ENCODE measurements around the gene MZB1.

Gene MZB1

DNA sequence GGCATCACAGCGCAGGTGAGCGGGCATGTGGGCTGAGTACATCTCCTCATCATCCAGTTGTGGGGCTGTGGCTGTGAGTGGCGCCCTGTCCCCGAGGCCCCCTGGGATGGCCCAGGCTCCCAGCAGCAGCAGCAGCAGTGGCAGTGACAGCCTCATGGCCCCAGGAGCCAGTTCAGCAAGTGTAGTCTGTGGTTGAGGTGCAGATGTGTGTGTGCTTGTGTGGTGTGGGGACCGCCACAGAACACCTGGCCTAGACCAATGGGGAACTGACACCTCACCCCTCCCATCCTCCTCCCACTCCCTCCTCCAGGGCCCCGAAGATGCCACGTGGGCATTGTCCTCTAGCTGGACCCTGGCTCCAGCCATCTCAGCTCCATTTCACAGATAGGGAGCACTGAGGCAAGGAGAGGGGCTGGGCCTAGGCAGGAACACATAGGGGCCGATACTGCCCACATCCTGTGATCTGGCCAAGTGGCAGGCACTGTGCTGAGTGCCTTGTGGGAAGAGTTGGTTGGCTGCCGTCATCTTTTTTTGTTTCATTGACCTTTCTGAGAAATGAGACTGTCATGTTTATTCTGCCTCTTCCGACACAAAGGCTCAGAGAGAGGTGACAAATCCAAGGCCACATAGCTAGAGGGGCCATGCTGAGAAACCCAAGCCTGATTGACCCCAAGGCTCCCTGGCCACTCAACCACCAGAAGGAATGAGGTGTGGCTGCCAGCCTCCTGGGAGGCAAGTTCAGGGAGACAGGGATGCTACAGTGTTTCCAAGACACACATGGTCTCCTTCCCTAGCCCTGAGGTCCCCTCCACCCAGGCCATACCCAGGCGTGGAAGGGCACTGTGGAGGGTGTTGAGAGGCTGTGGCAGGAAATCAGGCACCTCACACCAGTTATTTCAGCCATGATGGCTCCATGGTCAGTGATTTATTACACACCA, at the start of gene MZB1:
Gene MZB1 (minus strand): TSS at position 213 of the 938 bp plus-strand sequence. CDS start 57 bp downstream, at position 156.
- DNase-seq = no peak

DNA sequence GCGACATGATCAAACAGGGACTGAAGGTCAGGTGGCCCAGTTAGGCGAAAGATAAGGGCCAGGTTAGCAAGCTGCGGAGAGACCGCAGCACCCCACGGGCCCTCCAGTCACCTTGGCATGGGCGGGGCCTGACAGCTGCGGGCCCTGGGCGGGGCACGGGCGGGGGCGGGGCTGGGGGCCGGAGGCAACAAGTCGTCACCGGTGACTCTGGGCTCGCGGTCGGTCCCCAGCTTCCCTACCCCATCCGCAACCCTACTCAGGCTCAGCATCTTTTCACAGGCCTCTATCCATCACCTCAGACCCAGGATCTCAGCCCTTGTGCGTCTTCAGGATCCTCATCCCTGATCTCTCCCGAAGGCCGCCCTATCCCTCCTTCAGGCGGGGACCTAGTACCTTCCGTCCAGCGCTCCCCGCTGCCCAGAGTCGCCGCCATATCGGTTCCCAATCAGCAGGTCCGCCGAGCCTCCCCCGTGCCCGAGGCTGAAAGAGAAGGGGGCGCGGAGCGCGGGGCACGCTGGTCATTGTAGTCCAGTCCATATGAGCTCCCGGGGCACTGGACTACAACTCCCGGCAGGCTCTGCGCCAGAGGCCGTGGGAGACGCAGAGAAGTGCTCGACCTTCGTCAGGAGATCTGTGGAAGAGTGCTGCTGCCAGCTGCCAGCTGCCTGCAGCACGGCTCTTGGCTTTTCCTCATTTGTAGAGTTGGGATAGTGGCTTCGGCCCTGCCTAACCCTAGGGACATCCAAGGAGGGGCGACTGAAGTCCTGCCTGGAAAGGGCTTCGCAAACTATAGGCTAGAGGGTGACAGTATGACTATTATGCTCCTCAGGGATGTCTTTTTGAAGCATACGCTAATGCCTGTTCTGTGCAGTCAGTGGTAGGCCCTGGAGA, 49.5 kb upstream of the MZB1 start, which contains the start of gene DNAJC18:
Gene DNAJC18 (minus strand): TSS at position 513 of the 891 bp plus-strand sequence. CDS start 80 bp downstream, at position 433.
- peak; percentile 88 for DNase-seq

- no peak for DNase-seq
Observed at GRCh38 chr5:139438707-139439012, 48.9 kb upstream of the MZB1 start.

DNA sequence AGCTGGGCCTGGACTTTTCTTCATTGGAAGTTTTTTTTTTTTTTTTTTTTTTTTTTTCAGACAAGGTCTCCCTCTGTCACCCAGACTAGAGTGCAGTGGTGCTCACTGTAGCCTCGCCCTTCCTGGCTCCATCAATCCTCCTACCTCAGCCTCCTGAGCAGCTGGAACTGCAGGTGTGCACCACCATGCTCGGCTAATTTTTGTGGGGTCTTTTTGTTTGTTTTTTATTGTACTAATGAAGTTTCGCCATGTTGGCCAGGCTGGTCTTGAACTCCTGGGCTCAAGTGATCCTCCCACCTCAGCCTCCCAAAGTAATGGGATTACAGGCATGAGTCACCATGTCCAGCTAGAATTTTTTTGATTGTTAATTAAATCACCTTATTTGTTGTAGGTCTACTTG, 46.0 kb upstream of the MZB1 start:
- DNase-seq = no peak

GRCh38 chr5:139431706-139432105, 42.0 kb upstream of the MZB1 start:
- DNase-seq = no peak

DNA sequence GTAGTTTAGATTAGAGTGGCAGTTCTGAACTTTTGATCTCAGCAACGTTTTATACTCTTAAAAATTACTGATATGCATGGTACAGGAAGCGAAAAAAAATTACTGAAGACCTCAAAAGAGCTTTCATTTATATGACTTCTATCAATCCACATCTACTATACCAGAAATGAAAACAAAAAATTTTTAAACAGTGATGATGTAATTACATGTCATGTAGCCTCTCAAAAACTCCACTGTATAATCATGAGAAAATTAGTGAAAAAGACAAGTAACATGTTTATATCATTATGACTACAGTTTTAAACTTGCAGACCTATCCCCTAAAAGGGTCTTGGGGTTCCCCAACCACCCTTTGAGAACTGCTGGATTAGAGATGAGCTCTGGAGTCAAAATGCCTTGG, 40.3 kb upstream of the MZB1 start:
- DNase-seq = no peak

DNA sequence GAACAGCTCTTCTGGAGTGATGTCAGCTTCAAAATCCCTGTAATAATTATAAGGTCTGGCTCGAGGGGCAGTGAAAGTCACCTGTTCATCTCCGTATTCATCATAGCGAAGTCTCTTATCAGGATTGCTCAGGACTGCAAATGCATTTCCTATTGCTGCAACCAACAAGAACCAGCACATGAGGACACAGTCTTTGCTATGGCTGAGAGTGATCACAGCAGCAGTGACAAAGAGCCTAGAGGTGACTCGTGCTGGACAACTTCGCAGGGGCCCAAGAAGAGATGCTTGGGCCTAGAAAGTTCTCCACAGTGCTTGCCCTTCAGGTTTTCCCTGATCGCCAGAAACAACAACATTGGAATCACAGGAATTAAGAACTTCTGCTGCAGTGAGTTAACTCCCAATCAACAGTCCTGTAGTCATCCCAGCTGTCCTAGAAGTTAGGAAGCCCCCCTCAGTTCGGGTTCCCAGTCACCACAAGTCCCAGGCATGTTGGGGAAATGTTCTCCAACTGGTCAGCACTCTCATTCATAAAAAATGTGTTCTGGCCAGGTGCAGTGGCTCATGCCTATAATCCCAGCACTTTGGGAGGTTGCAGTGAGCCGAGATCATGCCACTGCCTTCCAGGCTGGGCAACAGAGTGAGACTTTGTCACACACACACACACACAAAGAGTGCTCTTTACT, 36.6 kb upstream of the MZB1 start:
- no peak for DNase-seq

- DNase-seq = no peak
Observed at GRCh38 chr5:139425497-139425896, 35.8 kb upstream of the MZB1 start.

- DNase-seq = no peak
Observed at GRCh38 chr5:139422307-139422893, 32.7 kb upstream of the MZB1 start.

DNA sequence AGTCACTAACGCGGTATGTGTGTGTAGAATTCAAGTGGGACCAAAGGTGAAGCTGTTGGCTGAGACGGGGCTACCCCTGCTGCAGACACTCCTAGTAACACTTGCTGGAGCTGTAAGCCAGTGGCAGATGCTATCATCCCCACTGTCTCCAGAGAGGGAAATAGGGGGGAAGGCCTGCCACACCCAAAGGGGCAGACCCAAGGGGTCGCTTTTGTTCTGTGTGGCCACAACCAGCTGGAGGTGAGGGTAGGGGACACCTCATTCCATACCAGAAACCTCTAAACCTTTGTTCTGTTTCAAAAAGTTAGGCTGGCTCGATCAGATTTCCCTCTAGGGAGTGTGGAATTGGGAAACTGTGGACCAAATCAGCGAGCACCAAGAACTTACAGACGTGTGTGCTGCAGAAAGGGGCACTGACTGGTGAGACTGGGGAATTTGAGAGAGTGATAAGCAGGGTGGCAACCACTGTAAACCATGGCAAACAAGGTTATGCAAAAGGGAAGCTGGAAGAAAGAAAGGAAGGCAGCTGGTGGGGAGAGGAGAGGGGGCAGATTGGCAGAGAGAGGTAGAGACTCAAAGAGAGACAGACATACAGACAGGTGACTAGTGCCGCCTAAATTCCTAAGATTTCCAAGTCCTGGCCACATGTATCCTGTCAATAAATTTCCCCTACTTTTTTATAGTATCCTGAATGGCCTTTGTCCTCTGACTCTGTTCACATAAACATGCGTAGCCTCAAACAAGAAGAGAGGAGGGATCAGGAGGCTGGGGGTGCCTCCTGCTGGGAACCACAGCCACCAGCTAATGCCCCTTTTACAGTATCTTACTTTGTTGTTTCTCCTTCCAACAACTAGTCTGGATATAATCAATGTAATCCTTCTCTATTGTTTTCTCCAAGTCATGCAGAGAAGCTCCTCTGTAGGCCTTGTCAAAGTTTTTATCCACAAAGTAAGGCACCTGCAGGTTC, 29.8 kb upstream of the MZB1 start:
- no peak for DNase-seq

DNA sequence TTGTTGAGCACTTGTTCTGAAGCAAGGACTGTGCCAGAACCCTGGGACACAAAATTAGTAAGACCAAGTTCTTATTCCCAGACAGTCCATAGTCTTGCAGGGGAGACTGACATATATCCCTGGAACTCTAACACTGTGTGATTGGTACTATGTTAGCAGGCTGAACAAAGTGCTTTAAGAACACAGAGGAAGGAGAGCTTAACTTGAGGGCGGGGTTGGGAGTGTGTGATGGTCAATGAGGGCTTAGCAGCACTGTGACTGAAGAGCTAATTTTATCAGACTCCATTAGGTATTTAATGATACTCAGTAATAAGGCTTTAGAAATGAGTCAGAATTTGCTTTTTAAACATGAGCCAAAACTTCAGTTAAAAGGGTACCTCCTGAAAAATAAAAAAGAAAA, 29.1 kb upstream of the MZB1 start:
- DNase-seq = no peak

GRCh38 chr5:139417214-139417613, 27.5 kb upstream of the MZB1 start:
- no peak for DNase-seq

- DNase-seq = no peak
Observed at GRCh38 chr5:139416651-139417050, 26.9 kb upstream of the MZB1 start.

DNA sequence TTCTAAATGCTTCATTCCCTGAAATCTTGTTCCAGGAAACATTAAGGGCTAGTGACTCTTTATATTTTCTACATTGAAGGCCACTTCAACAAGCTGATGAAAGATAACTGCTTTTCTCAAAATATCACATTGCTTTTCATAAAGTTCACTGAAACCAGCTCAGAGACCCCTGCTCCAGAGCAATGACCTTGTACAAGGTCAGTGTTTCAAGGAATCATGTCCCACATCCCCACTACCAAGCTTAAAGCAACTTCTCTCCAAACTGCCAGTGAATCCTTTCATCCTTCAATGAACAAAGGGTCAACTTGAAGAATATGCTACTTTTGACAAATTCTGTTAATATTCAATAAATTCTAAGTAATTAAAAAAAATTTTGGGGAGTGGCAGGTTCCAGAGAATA, 26.2 kb upstream of the MZB1 start:
- DNase-seq = no peak

GRCh38 chr5:139415221-139415861, 25.6 kb upstream of the MZB1 start:
- DNase-seq = no peak

- DNase-seq = no peak
Observed at GRCh38 chr5:139414581-139415130, 24.9 kb upstream of the MZB1 start.

DNA sequence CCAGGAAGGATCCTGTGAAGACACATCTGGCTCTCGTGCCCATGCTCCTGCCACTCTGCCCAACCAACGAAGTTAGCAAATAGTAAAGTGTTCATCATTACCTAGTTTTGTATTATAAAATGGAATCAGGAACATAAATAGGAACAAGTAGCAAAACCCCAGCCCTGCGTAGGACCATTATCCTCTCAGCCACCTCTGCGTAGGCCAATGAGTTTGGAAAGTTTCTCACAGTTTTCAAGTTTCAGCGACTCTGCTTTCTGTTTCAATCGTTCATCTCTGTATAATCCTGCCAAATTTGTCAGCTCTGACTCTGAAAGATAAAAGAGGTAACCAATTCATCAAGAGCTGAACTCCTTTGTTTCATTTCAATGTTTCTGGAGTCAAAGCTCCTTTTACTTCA, 24.2 kb upstream of the MZB1 start:
- no peak for DNase-seq

GRCh38 chr5:139413153-139413552, 23.4 kb upstream of the MZB1 start:
- DNase-seq = no peak

- DNase-seq = no peak
Observed at GRCh38 chr5:139410993-139411828, 21.5 kb upstream of the MZB1 start.

All from stimulated activated CD4-positive, alpha-beta T cell treated with anti-CD3 and anti-CD28 coated beads, Interleukin-12 subunit alpha, Interleukin-12 subunit beta, amount 100 ng/mL, for 4 hours (primary cell).